Kidney (tissue), 14 donors: ENCODE measurements around the gene CYLC2. TPM values are rescaled to one million over a fixed set of nuclear protein-coding genes. Genes with fewer than 3 reads are reported as not detected.
A peak's percentile ranks its signal among the peaks of the same experiment; 100 is the strongest.

Source experiments
- DNase-seq, 5 donors: peaks; one replicate each; pipeline ENCODE4 v3.0.0-alpha.2; 2013 to 2020
- FAIRE-seq: peaks from 2 replicates; lab custom pipeline; 2012; peaks lifted over from hg19 to GRCh38; lab: Jason Lieb, UNC
- H3K27ac ChIP-seq, 2 donors: one replicate each; pipeline ENCODE4 v1.7.0; 2013; ENCODE audit warnings: low read depth in 2 of 2, low read length in 2 of 2, inconsistent platforms in 1 of 2
- H3K27me3 ChIP-seq: one replicate; pipeline ENCODE4 v1.7.1; 2013; ENCODE audit warnings: low read length, inconsistent platforms; ENCODE audit not compliant: control insufficient read depth, insufficient read depth
- H3K36me3 ChIP-seq, 3 donors: one replicate each; pipeline versions ENCODE4 v1.7.0 to v1.7.1; 2013; ENCODE audit warnings: low read length in 3 of 3, control low read depth in 1 of 3, inconsistent platforms in 1 of 3; ENCODE audit not compliant: insufficient read depth in 3 of 3, control insufficient read depth in 2 of 3
- H3K4me1 ChIP-seq, 3 donors: one replicate each; pipeline versions ENCODE4 v1.7.0 to v1.7.1; 2013; ENCODE audit warnings: low read length in 3 of 3, inconsistent platforms in 1 of 3, low read depth in 1 of 3; ENCODE audit not compliant: control insufficient read depth in 2 of 3, insufficient read depth in 2 of 3
- H3K4me3 ChIP-seq, 3 donors: one replicate each; pipeline versions ENCODE4 v1.7.0 to v1.8.1; 2013; ENCODE audit warnings: low read length in 3 of 3, control low read depth in 1 of 3, inconsistent platforms in 1 of 3
- H3K9ac ChIP-seq, 3 donors: one replicate each; pipeline versions ENCODE4 v1.7.0 to v1.7.1; 2013; ENCODE audit warnings: low read length in 3 of 3, control low read depth in 1 of 3, inconsistent platforms in 1 of 3
- H3K9me3 ChIP-seq, 3 donors: one replicate each; pipeline versions ENCODE4 v1.7.0 to v1.7.1; 2013; ENCODE audit warnings: low read length in 3 of 3, control low read depth in 1 of 3, inconsistent platforms in 1 of 3; ENCODE audit not compliant: control insufficient read depth in 2 of 3, insufficient read depth in 1 of 3
- CTCF ChIP-seq: IDR thresholded peaks from 3 replicates; pipeline ENCODE4 v1.5.1; 2012; ENCODE audit warnings: mild to moderate bottlenecking, moderate library complexity, borderline replicate concordance; ENCODE audit not compliant: insufficient read depth; ENCODE audit errors: extremely low read depth
- intact Hi-C: fragments of 100-400 bp; cut with DNase I; formaldehyde crosslinking; loops from one replicate; pipeline ENCODE4 v1.11.1; 2022
- polyA plus RNA-seq: library from polyadenylated mRNA; stranded (reverse); fragments of 350-450 nt; fragmentation: Illumina TruSeq; extraction: RNeasy Lipid Tissue Mini Kit (QIAGEN cat#74804); gene quantifications from one replicate; pipeline ENCODE4 v1.2.3, GENCODE V29; 2014; ENCODE audit warnings: low read depth, low replicate concordance; ENCODE audit not compliant: insufficient read depth
- total RNA-seq: library from RNA; stranded (reverse); fragmentation: NEBNext Ultra II Directional; extraction: Animal tissue kit (Norgen Biotek cat#: 25700); gene quantifications from one replicate; pipeline ENCODE4 v1.2.1, GENCODE V29; 2021
- donor health status: control.
- donor health status: control.
- donor health status: control.
- donor health status: control.
- donor health status: control.
- donor health status: DM: yes; HTN: yes; CAD: no.
- donor health status: Normal renal cell carcinoma (clear cell type).

CYLC2 gene
- total and polyA plus RNA-seq, 2 donors from 2014 or later: not detected

GRCh38 chr9:103014242-103014641 lies 19.1 kb downstream of the CYLC2 start:
- FAIRE-seq: no peak
- Histone ChIP-seq H3K9me3 (no peaks in the 10 kb centered on the region), H3K36me3 (no peaks in the 10 kb centered on the region), H3K4me3 (no peak overlapping the region), H3K9ac (no peak overlapping the region), H3K4me1 (no peaks in the 10 kb centered on the region), H3K27me3 (no peaks in the 10 kb centered on the region), H3K27ac (no peak overlapping the region)
- intact Hi-C loops: no loop called here
- DNase-seq: no peak
- TF ChIP-seq CTCF: no peak

DNA sequence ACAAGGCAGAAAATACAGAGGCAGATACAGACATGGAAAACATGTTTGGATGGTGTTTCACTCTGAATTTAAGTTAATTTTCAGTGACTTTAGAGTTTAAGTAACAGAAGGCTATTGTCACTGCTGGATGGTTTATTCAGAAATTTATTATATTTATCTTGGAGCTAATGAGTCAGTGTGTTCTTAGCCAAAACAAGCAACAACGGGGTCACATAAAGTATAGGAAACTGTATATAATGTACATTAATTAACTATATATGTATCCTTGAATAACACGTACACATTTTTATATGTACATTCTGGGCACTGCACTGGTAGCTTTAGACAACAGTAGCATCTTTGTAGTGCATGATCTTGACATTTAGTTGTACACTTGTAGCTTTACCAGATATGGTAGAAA lies 30.7 kb downstream of the CYLC2 start:
- no peak overlapping the region for H3K27ac ChIP-seq
- H3K9me3 ChIP-seq: no peaks in the 10 kb centered on the region
- H3K4me1 ChIP-seq: no peaks in the 10 kb centered on the region
- H3K9ac ChIP-seq: no peak overlapping the region
- FAIRE-seq: no peak
- H3K36me3 ChIP-seq: no peaks in the 10 kb centered on the region
- no peaks in the 10 kb centered on the region for H3K27me3 ChIP-seq
- DNase-seq: peak in 2 of 5 donors; percentile 24 to 52
- TF ChIP-seq CTCF: no peak
- H3K4me3 ChIP-seq: no peak overlapping the region
- intact Hi-C loops: no loop called here

DNA sequence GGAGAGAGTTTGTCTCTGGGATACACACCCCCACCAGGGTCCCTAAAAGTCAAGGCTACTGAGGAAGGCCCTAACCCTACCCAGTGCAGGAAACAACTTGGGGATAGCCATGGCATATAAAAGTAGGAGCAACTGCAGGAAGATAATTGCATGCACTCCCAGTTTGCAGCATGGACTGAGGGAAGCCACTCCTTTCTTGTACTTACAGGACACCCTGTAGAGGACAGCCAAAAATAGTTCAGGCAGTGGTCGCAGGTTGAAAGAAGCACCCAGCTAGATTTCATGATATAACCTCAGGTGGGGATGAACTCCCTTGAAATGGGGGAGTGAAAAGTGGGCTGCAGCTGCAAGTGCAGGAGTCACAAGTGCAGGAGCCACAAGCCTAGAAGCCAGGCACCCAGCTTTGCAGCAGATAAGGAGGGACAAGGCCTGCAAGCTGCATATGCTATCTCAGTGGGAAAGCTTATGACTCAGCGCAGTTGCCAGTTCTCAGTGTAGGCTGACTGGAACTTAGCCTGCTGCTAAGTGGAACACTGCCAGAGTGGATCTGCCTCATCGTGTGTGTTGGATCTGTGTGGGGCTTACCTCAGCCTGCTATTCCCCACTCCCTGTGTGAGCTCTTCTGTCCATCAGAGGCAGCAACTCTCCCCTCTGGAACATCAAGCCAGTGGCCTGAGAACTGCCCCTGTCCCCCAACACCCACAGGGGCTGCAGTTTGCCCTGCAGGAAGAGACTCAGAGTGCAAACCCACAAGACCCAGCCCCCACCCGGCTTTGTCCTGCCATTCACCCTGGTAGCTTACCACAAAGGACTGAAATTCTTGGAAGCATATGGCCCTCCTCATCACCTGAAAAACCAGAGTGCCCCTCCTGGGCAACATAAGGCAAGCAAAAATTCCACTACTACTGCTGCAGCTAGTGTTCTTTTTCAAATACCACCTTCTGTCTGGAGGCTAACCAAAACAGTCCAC lies 42.7 kb downstream of the CYLC2 start:
- DNase-seq (peak in 1 of 5 donors; percentile 35), FAIRE-seq (no peak)
- H3K36me3 ChIP-seq: no peaks in the 10 kb centered on the region
- intact Hi-C loops: no loop called here
- no peaks in the 10 kb centered on the region for H3K4me1 ChIP-seq
- H3K27me3 ChIP-seq: no peaks in the 10 kb centered on the region
- H3K9me3 ChIP-seq: no peaks in the 10 kb centered on the region
- no peak overlapping the region for H3K9ac ChIP-seq
- no peak for TF ChIP-seq CTCF
- no peak overlapping the region for H3K4me3 ChIP-seq
- H3K27ac ChIP-seq: no peak overlapping the region
